Measurements from ENCODE around the gene MVB12A. TPM values are rescaled to one million over a fixed set of nuclear protein-coding genes. Genes with fewer than 3 reads are reported as not detected.
A peak's percentile ranks its signal among the peaks of the same experiment; 100 is the strongest.

MVB12A gene
- total and polyA plus RNA-seq, 9 of the 15 experiments (the other 6 are each of a cell fraction or from before 2014, with no cell fraction given) = 1.2 to 46.2 (median 22.4) TPM

DNA sequence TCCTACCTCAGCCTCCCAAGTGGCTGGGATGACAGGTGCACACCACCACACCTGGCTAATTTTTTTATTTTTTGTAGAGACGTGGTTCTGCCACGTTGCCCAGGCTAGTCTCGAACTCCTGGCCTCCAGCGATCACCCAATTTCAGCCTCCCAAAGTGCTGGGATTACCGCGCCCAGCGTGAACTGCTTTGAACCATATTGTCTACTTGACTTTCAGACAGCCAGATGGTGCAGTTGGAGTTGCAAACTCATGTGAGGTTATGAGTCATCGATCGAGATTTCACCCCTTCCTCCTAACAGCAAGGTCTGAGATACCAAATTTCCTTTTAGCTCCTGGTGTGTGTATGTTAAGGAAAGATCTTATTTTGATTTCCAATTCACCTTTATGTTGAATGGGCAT, 53.2 kb downstream of the MVB12A start (continued):
- TF ChIP-seq, protein P1, sequence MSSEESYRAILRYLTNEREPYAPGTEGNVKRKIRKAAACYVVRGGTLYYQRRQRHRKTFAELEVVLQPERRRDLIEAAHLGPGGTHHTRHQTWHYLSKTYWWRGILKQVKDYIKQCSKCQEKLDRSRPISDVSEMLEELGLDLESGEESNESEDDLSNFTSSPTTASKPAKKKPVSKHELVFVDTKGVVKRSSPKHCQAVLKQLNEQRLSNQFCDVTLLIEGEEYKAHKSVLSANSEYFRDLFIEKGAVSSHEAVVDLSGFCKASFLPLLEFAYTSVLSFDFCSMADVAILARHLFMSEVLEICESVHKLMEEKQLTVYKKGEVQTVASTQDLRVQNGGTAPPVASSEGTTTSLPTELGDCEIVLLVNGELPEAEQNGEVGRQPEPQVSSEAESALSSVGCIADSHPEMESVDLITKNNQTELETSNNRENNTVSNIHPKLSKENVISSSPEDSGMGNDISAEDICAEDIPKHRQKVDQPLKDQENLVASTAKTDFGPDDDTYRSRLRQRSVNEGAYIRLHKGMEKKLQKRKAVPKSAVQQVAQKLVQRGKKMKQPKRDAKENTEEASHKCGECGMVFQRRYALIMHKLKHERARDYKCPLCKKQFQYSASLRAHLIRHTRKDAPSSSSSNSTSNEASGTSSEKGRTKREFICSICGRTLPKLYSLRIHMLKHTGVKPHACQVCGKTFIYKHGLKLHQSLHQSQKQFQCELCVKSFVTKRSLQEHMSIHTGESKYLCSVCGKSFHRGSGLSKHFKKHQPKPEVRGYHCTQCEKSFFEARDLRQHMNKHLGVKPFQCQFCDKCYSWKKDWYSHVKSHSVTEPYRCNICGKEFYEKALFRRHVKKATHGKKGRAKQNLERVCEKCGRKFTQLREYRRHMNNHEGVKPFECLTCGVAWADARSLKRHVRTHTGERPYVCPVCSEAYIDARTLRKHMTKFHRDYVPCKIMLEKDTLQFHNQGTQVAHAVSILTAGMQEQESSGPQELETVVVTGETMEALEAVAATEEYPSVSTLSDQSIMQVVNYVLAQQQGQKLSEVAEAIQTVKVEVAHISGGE (CRISPR knock-in tag; IDR thresholded peaks at IDR 0.05) = peak in 1 of 3 experiments; percentile 10; a peak in 1 of 6 replicates
- TF ChIP-seq DPF2 (IDR thresholded peaks at IDR 0.05) (peak; percentile 83), MAFK (IDR thresholded peaks at IDR 0.05; ENCODE audit: low read length) (peak; percentile 30; the same call in 1 of the 2 replicates), FOS (IDR thresholded peaks at IDR 0.05; ENCODE audit: extremely low read depth, insufficient read length) (peak; percentile 75), CBFA2T3 (IDR thresholded peaks at IDR 0.05) (peak; percentile 70), ARID1B (IDR thresholded peaks at IDR 0.05) (peak; percentile 72), KDM1A (IDR thresholded peaks at IDR 0.05) (peak; percentile 75 to 89), BMI1 (IDR thresholded peaks at IDR 0.05; ENCODE audit: low read length) (no peak), SMARCE1 (IDR thresholded peaks at IDR 0.05) (peak; percentile 82; the same call in 1 of the 2 replicates), ZNF316 (IDR thresholded peaks at IDR 0.05) (0 out of 2 replicates have a peak, but pooled peaks have one; percentile 6), SRF (CRISPR knock-in tag; IDR thresholded peaks at IDR 0.05) (no peak), FOSL1 (tag; conservative IDR thresholded peaks at IDR 0.05) (peak; percentile 96), JUNB (CRISPR knock-in tag; conservative IDR thresholded peaks at IDR 0.05) (peak; percentile 84), ATF1 (CRISPR knock-in tag; IDR thresholded peaks at IDR 0.05) (no peak), ATF1 (tag; IDR thresholded peaks at IDR 0.05) (peak; percentile 22; the same call in 1 of the 2 replicates), FOXA3 (CRISPR knock-in tag; conservative IDR thresholded peaks at IDR 0.05 in 1 of 2, IDR thresholded peaks at IDR 0.05 in 1 of 2) (no peak), RCOR1 (IDR thresholded peaks at IDR 0.05; ENCODE audit: borderline replicate concordance in 1 of 2, low read depth in 2 of 2, low read length in 2 of 2) (peak in 1 of 2 experiments; percentile 82; a peak in 2 of 4 replicates), MLLT1 (IDR thresholded peaks at IDR 0.05) (no peak), ATF7 (IDR thresholded peaks at IDR 0.05) (peak; percentile 50; the same call in 1 of the 2 replicates), ZFP30 (CRISPR knock-in tag; IDR thresholded peaks at IDR 0.05; ENCODE audit: borderline replicate concordance) (no peak), ADNP (tag; IDR thresholded peaks at IDR 0.05) (peak; percentile 97), TRIM24 (IDR thresholded peaks at IDR 0.05) (peak; percentile 18 to 46; a peak in 1 of 4 replicates), ZNF445 (CRISPR knock-in tag; IDR thresholded peaks at IDR 0.05; ENCODE audit: low read depth) (no peak), NELFE (IDR thresholded peaks at IDR 0.05; ENCODE audit: insufficient read depth, insufficient read length) (no peak), CBFA2T2 (conservative IDR thresholded peaks at IDR 0.05) (0 out of 2 replicates have a peak, but pooled peaks have one; percentile 27)
- TF ChIP-seq, protein P2, sequence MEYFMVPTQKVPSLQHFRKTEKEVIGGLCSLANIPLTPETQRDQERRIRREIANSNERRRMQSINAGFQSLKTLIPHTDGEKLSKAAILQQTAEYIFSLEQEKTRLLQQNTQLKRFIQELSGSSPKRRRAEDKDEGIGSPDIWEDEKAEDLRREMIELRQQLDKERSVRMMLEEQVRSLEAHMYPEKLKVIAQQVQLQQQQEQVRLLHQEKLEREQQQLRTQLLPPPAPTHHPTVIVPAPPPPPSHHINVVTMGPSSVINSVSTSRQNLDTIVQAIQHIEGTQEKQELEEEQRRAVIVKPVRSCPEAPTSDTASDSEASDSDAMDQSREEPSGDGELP (CRISPR knock-in tag; IDR thresholded peaks at IDR 0.05; ENCODE audit: borderline replicate concordance) = no peak; the same call in 1 of the 2 replicates
